Fibroblast of skin of left quadriceps (primary cell): ENCODE data around the gene TPO.
"Not testable (repeated sequence)": the region's sequence is repeated elsewhere in the genome, so short reads cannot be mapped to it uniquely, and the experiment has no call there.

Experiments
- DNase-seq, 2 experiments: peaks; one replicate each; pipeline ENCODE4 v3.0.0-alpha.2; 2013; ENCODE audit warnings: low read depth in 2 of 2

TPO gene

DNA sequence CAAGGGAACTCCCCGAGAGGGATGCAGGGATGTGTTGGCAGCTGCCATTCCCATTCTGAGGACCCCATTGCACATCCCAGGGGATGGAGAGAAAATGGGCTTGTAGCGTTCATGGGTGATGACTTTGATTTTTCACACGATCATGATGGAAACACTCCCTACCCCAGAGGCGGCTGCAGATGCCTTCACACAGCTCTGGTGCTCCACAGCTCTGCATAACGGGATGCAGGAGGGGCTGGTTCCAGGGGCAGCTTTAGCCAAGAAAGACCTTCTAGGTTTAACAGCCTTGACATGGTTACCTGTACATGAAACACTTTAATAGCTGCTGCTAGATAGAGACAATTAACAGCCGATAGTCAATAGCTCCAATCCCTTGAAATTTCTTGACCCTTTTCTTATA is 88.7 kb downstream of the TPO start:
- no peak for DNase-seq

DNA sequence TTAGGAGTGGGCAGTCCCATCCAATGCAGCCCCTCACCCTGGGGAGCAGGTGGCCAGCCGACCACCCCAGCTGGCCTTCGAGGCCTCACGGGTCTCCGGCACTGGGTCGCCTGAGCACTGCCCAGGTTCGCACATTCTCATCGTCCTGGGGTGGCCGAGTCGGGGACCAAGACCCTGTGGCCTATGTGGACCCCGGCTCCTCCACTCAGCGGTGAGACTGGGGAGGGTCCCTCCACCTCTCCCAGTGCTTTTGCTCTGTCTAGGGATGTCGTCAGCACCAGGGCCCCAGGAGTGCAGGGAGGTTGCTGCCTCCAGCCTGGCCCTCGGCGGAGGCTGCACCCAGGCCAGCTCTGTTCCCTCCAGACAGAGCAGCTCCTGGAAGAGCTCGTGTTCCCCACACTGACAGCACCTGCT is 89.6 kb downstream of the TPO start:
- no peak for DNase-seq

GRCh38 chr2:1503471-1504310 is 90.4 kb downstream of the TPO start:
- DNase-seq: no peak

- no peak for DNase-seq
Measured at GRCh38 chr2:1504311-1504750, 91.1 kb downstream of the TPO start.

GRCh38 chr2:1505031-1505441 is 91.8 kb downstream of the TPO start:
- DNase-seq: no peak

- DNase-seq: no peak
Measured at GRCh38 chr2:1509271-1510065, 96.2 kb downstream of the TPO start.

DNA sequence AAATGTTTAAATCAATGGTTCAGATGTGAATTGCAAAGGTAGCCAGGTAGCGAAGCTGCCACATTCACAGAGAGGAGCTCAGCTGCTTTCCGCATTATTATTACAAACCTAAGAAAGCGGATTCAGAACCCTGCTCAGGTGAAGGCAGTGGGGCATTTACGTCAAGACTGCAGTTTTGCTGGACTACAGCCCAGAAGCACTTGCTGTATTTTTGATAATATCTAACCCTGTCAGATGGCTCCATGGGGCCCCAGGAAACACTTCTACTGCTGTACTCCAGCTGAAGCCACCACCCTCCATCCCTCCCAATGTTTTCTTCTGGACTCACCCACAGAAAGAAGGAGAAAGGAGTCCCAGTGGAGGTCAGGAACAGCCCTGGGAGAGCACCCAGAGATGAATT is 96.9 kb downstream of the TPO start:
- DNase-seq: no peak

GRCh38 chr2:1511455-1511854 is 98.2 kb downstream of the TPO start:
- DNase-seq: no peak

GRCh38 chr2:1512321-1513289 is 99.3 kb downstream of the TPO start:
- no peak for DNase-seq

DNA sequence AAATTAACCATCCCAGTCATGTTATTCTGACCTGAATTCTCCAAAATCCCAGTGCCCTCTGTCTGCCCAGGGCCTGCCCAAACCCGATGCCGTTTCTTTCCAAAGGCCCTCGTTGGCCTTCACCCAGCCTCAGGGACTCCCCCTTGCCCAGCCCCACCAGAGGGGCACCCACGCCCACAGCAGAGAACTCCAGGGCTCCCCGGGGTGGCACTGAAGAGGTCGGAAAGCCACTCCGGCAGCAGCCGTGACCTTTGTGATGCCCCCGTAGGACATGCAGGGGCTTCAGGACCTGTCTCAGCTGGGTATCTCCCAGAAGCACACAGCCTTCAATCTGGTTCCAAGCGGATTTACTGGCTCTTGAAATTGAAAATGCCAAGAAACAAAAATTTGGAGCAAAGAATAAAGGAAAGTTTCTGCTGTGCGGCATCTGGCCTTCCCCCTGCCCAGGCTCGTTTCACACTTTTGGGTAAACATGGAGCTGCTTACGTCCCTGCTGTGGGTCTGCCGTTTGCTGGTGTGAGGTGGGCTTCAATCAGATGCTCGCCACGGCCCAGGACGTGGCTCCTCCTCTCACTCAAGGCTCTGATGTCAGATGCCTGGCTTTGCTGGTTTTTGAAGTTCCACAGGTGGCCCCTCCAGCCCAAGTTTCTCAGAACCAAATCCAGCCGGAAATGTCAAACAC is 101.3 kb downstream of the TPO start:
- no peak for DNase-seq

DNA sequence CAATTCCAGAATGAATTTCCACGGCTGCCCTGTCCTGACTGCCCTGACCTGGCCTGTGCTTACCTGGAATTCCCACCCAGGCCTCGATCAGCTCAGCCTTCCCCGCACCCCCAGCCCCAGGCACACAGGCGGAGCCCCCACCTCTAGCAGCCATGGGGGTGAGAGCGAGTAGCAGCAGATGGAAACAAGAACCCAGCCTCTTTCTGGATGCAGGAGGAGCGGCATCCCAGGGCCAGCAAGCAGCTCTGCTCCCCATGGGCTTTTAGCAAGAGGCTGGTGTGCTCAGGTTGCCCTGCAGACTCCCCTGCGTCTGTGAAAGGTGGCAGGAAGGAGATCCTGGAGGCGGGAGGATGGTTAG is 101.8 kb downstream of the TPO start:
- no peak for DNase-seq

DNA sequence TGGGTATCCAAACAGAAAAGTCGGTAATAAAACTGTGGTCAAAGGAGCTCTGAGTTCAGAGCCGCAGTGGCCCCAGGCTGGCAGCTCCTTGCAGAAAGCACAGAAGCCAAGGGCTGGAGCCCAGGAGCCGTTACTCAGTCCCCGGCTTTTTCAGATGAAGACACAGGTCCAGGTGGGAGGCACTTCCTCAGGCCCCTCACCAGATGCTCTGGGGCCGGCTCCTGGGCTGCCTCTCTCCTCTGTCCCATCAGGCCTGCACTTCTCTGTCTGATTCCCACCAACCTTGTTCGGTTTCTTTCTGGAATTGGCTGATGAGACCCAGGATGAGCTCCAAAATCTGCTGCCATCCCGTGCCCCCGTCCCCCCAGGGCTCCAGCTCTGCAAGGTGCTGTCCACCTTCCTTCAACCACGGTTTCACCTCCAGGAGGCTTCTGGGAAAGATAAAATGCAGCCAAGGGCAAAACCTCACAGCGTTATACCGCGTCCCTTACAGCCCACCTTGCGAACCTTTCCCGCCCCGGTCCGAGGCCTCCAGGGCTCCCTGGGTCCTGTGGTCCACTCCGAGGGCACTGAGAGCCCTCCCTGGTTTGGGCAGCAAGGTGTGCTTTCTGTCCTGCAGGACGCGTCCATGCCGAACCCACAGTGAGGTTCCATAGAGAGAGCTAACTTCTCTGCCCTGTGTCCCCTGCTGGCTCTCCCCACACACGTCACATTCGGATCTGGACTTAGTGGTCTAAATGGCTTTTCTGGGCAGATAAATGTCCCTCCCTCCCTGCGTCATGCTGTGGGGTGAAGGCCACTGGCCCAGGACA is 102.9 kb downstream of the TPO start:
- DNase-seq: no peak

- no peak for DNase-seq
Measured at GRCh38 chr2:1516798-1517060, 103.5 kb downstream of the TPO start.

DNA sequence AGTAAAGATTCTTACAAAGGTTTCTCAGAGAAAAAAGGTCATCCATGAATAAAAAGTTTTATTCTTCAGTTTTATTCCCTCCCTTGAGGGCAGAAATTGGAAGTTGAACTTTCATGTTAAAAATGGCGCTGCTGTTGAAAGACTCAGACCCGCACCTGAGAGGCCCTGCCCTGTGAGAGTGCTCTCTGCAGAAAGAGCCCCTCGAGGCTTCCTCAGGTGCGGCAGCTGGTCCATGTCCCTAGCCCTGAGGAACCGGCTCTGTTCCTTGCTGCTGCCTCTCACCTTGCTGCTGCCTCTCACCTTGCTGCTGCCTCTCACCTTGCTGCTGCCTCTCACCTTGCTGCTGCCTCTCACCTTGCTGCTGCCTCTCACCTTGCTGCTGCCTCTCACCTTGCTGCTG is 104.0 kb downstream of the TPO start:
- DNase-seq: not testable (repeated sequence)

GRCh38 chr2:1517786-1518185 is 104.5 kb downstream of the TPO start:
- no peak for DNase-seq

- no peak for DNase-seq
Measured at GRCh38 chr2:1518331-1518803, 105.1 kb downstream of the TPO start.

GRCh38 chr2:1518867-1519530 is 105.7 kb downstream of the TPO start:
- no peak for DNase-seq

DNA sequence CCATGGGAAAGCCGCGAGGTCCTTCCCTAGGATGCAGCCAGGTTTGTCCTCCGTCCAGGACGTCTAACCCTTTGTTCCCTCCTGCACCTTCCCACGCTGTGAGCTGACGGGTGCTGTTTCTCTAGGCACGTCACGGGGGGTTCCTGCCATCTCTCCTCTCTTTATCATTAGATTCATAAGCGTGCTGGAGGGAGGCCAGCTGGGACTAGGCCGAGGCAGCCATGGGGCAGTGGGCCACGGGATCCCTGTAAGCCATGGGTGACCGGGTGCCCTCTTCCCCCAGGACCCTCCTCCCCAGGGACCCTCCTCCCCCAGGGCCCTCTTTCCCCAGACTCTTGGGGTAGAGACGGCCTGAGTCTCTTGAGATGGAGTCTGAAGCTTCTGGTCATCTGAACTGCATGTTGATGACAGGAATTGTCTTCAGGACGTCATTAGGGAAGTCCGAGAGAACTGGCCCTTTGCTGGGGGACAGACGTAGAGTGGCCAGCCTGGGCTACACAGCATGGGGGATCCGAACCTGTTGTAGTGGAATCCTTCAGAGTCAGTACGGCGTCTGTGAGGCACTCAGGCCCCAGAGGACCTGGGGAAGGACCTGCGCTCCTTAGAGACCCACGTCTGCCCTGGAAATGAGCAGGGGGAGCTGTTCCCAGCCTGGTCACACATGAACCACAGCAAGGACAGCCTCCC is 108.1 kb downstream of the TPO start:
- no peak for DNase-seq
